Measurements from ENCODE around the gene GALNT8. TPM values are rescaled to one million over a fixed set of nuclear protein-coding genes. Genes with fewer than 3 reads are reported as not detected.
A peak's percentile ranks its signal among the peaks of the same experiment; 100 is the strongest.

The GALNT8 gene
- total RNA-seq, 2 experiments from 2014 or later: 0.97 to 1.3 TPM

- Mint-ChIP-seq H3K27ac (no peak overlapping the region), H3K36me3 (no peaks in the 10 kb centered on the region), H3K4me3 (peak overlapping the region; percentile 13), H3K27me3 (peaks cover 23% of the 10 kb centered on the region), H3K9me3 (no peaks in the 10 kb centered on the region), H3K4me1 (ENCODE audit: low read depth) (peaks cover 40% of the 10 kb centered on the region)
- intact Hi-C loops (cut with micrococcal nuclease): loop anchor here (5.0 kb wide), 1 partner anchor 302 kb away; no protein-coding TSS in a partner anchor
- ChIA-PET POLR2A (no interaction called here), CTCF (interaction anchor here (0.7 to 1.8 kb wide), 2 partner anchors 19 to 48 kb away, joined by 3 to 6 read pairs; no protein-coding TSS in a partner anchor)
- DNase-seq: peak; percentile 28
Observed at GRCh38 chr12:4809013-4809448, 88.8 kb downstream of the GALNT8 start.

- Mint-ChIP-seq H3K36me3 (no peaks in the 10 kb centered on the region), H3K4me3 (peak overlapping the region; percentile 60), H3K27me3 (peaks cover 22% of the 10 kb centered on the region), H3K4me1 (ENCODE audit: low read depth) (peaks cover 40% of the 10 kb centered on the region), H3K9me3 (no peaks in the 10 kb centered on the region), H3K27ac (no peak overlapping the region)
- DNase-seq: peak; percentile 54
- intact Hi-C loops (cut with micrococcal nuclease): loop anchor here (5.0 kb wide), 1 partner anchor 302 kb away; no protein-coding TSS in a partner anchor
- POLR2A ChIA-PET: interaction anchor here (1.2 kb wide), 1 partner anchor 9 kb away, joined by 3 read pairs; no protein-coding TSS in a partner anchor
- CTCF ChIA-PET: interaction anchor here (0.7 to 1.8 kb wide), 2 partner anchors 19 to 48 kb away, joined by 3 to 6 read pairs; no protein-coding TSS in a partner anchor
Observed at GRCh38 chr12:4809449-4810218, 89.4 kb downstream of the GALNT8 start.

GRCh38 chr12:4810219-4810671 lies 90.0 kb downstream of the GALNT8 start:
- Mint-ChIP-seq H3K27ac (no peak overlapping the region), H3K9me3 (no peaks in the 10 kb centered on the region), H3K4me1 (ENCODE audit: low read depth) (peaks cover 40% of the 10 kb centered on the region), H3K27me3 (peaks cover 18% of the 10 kb centered on the region), H3K36me3 (no peaks in the 10 kb centered on the region), H3K4me3 (peak overlapping the region; percentile 60)
- DNase-seq: no peak
- ChIA-PET POLR2A (interaction anchor here (1.2 kb wide), 1 partner anchor 8 kb away, joined by 3 read pairs; no protein-coding TSS in a partner anchor), CTCF (no interaction called here)
- intact Hi-C loops (cut with micrococcal nuclease): no loop called here

- H3K4me1 Mint-ChIP-seq (ENCODE audit: low read depth): peaks cover 27% of the 10 kb centered on the region
- no peak for DNase-seq
- no peaks in the 10 kb centered on the region for H3K36me3 Mint-ChIP-seq
- intact Hi-C loops (cut with micrococcal nuclease): no loop called here
- no peak overlapping the region for H3K4me3 Mint-ChIP-seq
- peaks cover 15% of the 10 kb centered on the region for H3K27me3 Mint-ChIP-seq
- no peak overlapping the region for H3K27ac Mint-ChIP-seq
- POLR2A ChIA-PET: no interaction called here
- H3K9me3 Mint-ChIP-seq: no peaks in the 10 kb centered on the region
- CTCF ChIA-PET: no interaction called here
Observed at GRCh38 chr12:4812624-4813327, 92.6 kb downstream of the GALNT8 start.

- H3K27me3 Mint-ChIP-seq: peaks cover 13% of the 10 kb centered on the region
- ChIA-PET CTCF (interaction anchor here (0.6 to 1.6 kb wide), 2 partner anchors 42 to 57 kb away, joined by 3 to 7 read pairs; no protein-coding TSS in a partner anchor), POLR2A (no interaction called here)
- H3K9me3 Mint-ChIP-seq: no peaks in the 10 kb centered on the region
- H3K27ac Mint-ChIP-seq: no peak overlapping the region
- H3K4me1 Mint-ChIP-seq (ENCODE audit: low read depth): peaks cover 22% of the 10 kb centered on the region
- no peak for DNase-seq
- intact Hi-C loops (cut with micrococcal nuclease): no loop called here
- H3K4me3 Mint-ChIP-seq: no peak overlapping the region
- no peaks in the 10 kb centered on the region for H3K36me3 Mint-ChIP-seq
Observed at GRCh38 chr12:4813741-4814140, 93.5 kb downstream of the GALNT8 start.

GRCh38 chr12:4814485-4814884 lies 94.3 kb downstream of the GALNT8 start:
- ChIA-PET POLR2A (no interaction called here), CTCF (interaction anchor here (1.6 kb wide), 1 partner anchor 41 kb away, joined by 7 read pairs; no protein-coding TSS in a partner anchor)
- DNase-seq: no peak
- Mint-ChIP-seq H3K4me3 (no peak overlapping the region), H3K27ac (no peak overlapping the region), H3K9me3 (no peaks in the 10 kb centered on the region), H3K27me3 (peaks cover 13% of the 10 kb centered on the region), H3K4me1 (ENCODE audit: low read depth) (peaks cover 20% of the 10 kb centered on the region), H3K36me3 (no peaks in the 10 kb centered on the region)
- intact Hi-C loops (cut with micrococcal nuclease): no loop called here

GRCh38 chr12:4816744-4817525 lies 96.7 kb downstream of the GALNT8 start:
- Mint-ChIP-seq H3K9me3 (no peaks in the 10 kb centered on the region), H3K4me1 (ENCODE audit: low read depth) (peaks cover 9% of the 10 kb centered on the region), H3K36me3 (no peaks in the 10 kb centered on the region), H3K27me3 (no peaks in the 10 kb centered on the region), H3K4me3 (no peak overlapping the region), H3K27ac (no peak overlapping the region)
- ChIA-PET CTCF (interaction anchor here (3.1 kb wide), 1 partner anchor 41 kb away, joined by 9 read pairs; no protein-coding TSS in a partner anchor), POLR2A (no interaction called here)
- intact Hi-C loops (cut with micrococcal nuclease): no loop called here
- DNase-seq: no peak

GRCh38 chr12:4817880-4818279 lies 97.7 kb downstream of the GALNT8 start:
- intact Hi-C loops (cut with micrococcal nuclease): no loop called here
- Mint-ChIP-seq H3K9me3 (no peaks in the 10 kb centered on the region), H3K4me3 (no peak overlapping the region), H3K4me1 (ENCODE audit: low read depth) (peaks cover 9% of the 10 kb centered on the region), H3K36me3 (no peaks in the 10 kb centered on the region), H3K27me3 (no peaks in the 10 kb centered on the region), H3K27ac (no peak overlapping the region)
- ChIA-PET POLR2A (interaction anchor here (1.0 kb wide), 1 partner anchor 8 kb away, joined by 3 read pairs; no protein-coding TSS in a partner anchor), CTCF (interaction anchor here (3.1 kb wide), 1 partner anchor 40 kb away, joined by 9 read pairs; no protein-coding TSS in a partner anchor)
- no peak for DNase-seq

- H3K9me3 Mint-ChIP-seq: no peaks in the 10 kb centered on the region
- ChIA-PET POLR2A (interaction anchor here (0.7 kb wide), 1 partner anchor 40 kb away, joined by 4 read pairs; no protein-coding TSS in a partner anchor), CTCF (no interaction called here)
- no peak overlapping the region for H3K4me3 Mint-ChIP-seq
- H3K4me1 Mint-ChIP-seq (ENCODE audit: low read depth): peaks cover 13% of the 10 kb centered on the region
- H3K36me3 Mint-ChIP-seq: no peaks in the 10 kb centered on the region
- no peaks in the 10 kb centered on the region for H3K27me3 Mint-ChIP-seq
- intact Hi-C loops (cut with micrococcal nuclease): no loop called here
- no peak for DNase-seq
- no peak overlapping the region for H3K27ac Mint-ChIP-seq
Observed at GRCh38 chr12:4819654-4820053, 99.5 kb downstream of the GALNT8 start.

GRCh38 chr12:4820971-4821370 lies 100.8 kb downstream of the GALNT8 start:
- peaks cover 26% of the 10 kb centered on the region for H3K4me1 Mint-ChIP-seq (ENCODE audit: low read depth)
- no peak overlapping the region for H3K4me3 Mint-ChIP-seq
- ChIA-PET POLR2A (no interaction called here), CTCF (no interaction called here)
- H3K36me3 Mint-ChIP-seq: no peaks in the 10 kb centered on the region
- H3K27ac Mint-ChIP-seq: no peak overlapping the region
- no peaks in the 10 kb centered on the region for H3K27me3 Mint-ChIP-seq
- DNase-seq: no peak
- intact Hi-C loops (cut with micrococcal nuclease): no loop called here
- H3K9me3 Mint-ChIP-seq: no peaks in the 10 kb centered on the region
